ENCODE results near the gene LYPD8. TPM values are rescaled to one million over a fixed set of nuclear protein-coding genes. Genes with fewer than 3 reads are reported as not detected.

The LYPD8 gene
- total RNA-seq, 1 donor from 2014 or later, result not detected

DNA sequence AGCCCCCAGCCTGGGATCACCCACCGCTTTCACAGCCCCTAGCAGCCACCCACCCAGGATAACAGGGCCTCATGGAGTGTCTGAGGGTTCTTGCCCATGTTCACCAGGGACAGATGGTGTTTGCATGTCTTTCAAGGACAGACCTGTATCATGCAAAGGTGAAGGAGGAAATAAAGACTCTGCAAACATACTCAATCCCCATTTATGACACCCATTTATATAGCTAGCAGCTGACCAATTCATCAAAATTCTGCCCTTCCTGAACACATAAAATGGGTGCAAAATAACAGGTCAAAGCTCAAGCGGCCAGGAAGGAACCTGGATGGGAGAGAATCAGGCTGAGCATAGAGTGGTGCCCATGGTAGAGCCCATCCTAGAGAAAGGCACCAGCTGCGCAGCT lies 32.8 kb upstream of the LYPD8 start:
- no peak for DNase-seq (ENCODE audit: low spot score)
- Mint-ChIP-seq H3K27ac (ENCODE audit: unreplicated experiment) (no peak overlapping the region), H3K36me3 (ENCODE audit: low read depth) (no peaks in the 10 kb centered on the region), H3K27me3 (ENCODE audit: low read depth) (peaks cover 13% of the 10 kb centered on the region), H3K4me1 (ENCODE audit: low read depth) (no peaks in the 10 kb centered on the region), H3K4me3 (ENCODE audit: unreplicated experiment) (no peak overlapping the region), H3K9me3 (ENCODE audit: low read depth) (peaks cover 3% of the 10 kb centered on the region)
- TF ChIP-seq, protein P1, sequence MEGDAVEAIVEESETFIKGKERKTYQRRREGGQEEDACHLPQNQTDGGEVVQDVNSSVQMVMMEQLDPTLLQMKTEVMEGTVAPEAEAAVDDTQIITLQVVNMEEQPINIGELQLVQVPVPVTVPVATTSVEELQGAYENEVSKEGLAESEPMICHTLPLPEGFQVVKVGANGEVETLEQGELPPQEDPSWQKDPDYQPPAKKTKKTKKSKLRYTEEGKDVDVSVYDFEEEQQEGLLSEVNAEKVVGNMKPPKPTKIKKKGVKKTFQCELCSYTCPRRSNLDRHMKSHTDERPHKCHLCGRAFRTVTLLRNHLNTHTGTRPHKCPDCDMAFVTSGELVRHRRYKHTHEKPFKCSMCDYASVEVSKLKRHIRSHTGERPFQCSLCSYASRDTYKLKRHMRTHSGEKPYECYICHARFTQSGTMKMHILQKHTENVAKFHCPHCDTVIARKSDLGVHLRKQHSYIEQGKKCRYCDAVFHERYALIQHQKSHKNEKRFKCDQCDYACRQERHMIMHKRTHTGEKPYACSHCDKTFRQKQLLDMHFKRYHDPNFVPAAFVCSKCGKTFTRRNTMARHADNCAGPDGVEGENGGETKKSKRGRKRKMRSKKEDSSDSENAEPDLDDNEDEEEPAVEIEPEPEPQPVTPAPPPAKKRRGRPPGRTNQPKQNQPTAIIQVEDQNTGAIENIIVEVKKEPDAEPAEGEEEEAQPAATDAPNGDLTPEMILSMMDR (IDR thresholded peaks at IDR 0.05), result no peak

DNA sequence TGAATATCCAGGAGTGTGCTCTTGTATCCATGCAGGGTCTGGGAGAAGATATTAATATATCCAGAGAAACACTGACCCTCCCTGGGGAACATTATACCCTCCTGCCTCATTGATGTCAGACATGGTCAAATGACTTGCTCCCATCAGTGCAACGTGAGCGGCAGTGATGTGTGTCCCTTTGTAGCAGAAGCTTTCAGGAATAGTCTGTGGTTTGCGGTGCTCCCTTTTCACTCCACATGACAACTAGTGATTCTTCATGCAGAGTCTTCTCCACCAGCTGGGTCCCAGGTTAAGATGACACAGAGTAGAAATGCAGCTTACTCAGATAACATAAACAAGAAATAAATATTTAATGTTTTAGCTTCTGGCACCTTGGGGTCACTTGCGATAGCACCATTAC lies 31.9 kb upstream of the LYPD8 start:
- TF ChIP-seq, protein P1 (IDR thresholded peaks at IDR 0.05), result no peak
- no peak overlapping the region for H3K4me3 Mint-ChIP-seq (ENCODE audit: unreplicated experiment)
- no peak overlapping the region for H3K27ac Mint-ChIP-seq (ENCODE audit: unreplicated experiment)
- H3K9me3 Mint-ChIP-seq (ENCODE audit: low read depth), result peaks cover 3% of the 10 kb centered on the region
- H3K27me3 Mint-ChIP-seq (ENCODE audit: low read depth), result peaks cover 13% of the 10 kb centered on the region
- H3K4me1 Mint-ChIP-seq (ENCODE audit: low read depth), result no peaks in the 10 kb centered on the region
- DNase-seq (ENCODE audit: low spot score), result no peak
- no peaks in the 10 kb centered on the region for H3K36me3 Mint-ChIP-seq (ENCODE audit: low read depth)

DNA sequence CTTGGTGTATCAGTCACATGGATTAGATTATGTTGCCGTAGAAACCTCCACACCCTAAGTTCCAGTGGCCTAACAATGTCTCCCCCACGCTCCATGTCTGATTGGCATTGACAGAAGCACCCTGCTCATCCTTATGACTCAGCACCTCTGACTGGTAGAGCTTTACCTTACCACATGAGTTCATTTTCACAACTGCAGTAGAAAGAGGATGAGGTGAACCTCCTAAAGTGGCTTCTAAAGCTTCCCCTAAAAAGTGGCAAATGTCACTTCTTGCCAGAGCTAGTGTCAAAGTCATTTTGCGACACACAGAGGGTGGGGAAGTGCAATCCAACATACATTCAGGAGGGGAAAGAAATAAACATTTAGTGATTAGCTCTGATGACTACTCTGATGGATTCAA lies 30.6 kb upstream of the LYPD8 start:
- Mint-ChIP-seq H3K36me3 (ENCODE audit: low read depth) (no peaks in the 10 kb centered on the region), H3K27me3 (ENCODE audit: low read depth) (peaks cover 13% of the 10 kb centered on the region), H3K9me3 (ENCODE audit: low read depth) (peaks cover 4% of the 10 kb centered on the region), H3K4me1 (ENCODE audit: low read depth) (no peaks in the 10 kb centered on the region), H3K27ac (ENCODE audit: unreplicated experiment) (no peak overlapping the region), H3K4me3 (ENCODE audit: unreplicated experiment) (no peak overlapping the region)
- no peak for DNase-seq (ENCODE audit: low spot score)
- TF ChIP-seq, protein P1 (IDR thresholded peaks at IDR 0.05), result no peak

DNA sequence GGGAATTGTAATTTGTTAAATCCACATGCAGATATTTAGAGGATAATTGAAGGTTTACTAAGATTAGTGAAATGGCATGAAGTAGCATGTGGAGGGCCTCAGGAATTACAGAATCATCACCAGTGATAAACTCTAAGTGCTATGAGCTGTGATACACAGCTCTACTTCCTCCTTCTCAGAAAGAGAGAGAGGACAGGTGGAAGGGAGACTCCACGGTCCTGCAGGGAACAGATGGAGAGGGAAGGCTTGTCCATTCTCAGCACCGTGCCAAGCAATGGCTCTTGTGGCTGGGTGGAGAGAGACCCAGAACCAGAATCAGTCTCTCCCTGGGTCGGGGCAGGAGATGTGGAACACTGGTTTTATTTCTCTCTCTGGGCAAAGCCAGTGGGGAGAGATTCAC lies 27.8 kb upstream of the LYPD8 start:
- peaks cover 8% of the 10 kb centered on the region for H3K27me3 Mint-ChIP-seq (ENCODE audit: low read depth)
- peaks cover 5% of the 10 kb centered on the region for H3K9me3 Mint-ChIP-seq (ENCODE audit: low read depth)
- H3K27ac Mint-ChIP-seq (ENCODE audit: unreplicated experiment), result no peak overlapping the region
- no peak overlapping the region for H3K4me3 Mint-ChIP-seq (ENCODE audit: unreplicated experiment)
- TF ChIP-seq, protein P1 (IDR thresholded peaks at IDR 0.05), result no peak
- no peaks in the 10 kb centered on the region for H3K36me3 Mint-ChIP-seq (ENCODE audit: low read depth)
- no peak for DNase-seq (ENCODE audit: low spot score)
- H3K4me1 Mint-ChIP-seq (ENCODE audit: low read depth), result no peaks in the 10 kb centered on the region

DNA sequence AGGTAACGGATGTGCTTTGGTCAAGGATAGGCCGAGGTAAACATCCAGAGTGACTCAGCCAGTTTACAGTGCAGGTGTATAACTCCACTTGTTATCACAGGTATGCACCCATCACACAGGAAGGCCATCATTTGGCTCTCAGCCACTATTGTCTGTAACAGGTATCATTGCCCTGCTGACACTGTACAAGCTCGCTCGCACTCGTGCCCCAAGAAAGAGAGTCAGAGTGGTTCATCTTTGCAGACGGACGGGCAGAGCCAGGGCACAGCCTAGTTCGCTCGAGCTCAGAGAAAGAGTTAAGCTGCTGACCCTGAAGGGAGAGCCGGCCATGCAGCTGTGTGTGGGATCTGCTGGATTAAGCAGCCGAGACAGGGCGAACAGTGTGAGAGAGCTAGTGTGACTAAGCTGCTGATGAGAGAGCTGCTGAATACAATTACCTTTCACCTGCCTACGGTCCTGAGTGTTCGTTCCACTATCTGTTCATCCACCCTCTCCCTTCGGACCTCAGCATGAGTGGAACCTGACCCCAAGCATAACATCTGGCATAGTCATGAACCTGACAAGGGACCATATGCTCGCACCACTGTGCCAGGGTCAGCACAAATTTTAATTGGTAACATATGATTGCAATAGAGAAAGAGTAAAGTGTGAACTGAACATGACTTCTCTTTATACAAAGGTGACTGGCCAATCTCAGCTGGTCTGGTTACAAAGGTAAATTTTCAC lies 27.0 kb upstream of the LYPD8 start:
- Mint-ChIP-seq H3K27ac (ENCODE audit: unreplicated experiment) (no peak overlapping the region), H3K4me3 (ENCODE audit: unreplicated experiment) (no peak overlapping the region), H3K27me3 (ENCODE audit: low read depth) (peaks cover 8% of the 10 kb centered on the region), H3K36me3 (ENCODE audit: low read depth) (no peaks in the 10 kb centered on the region), H3K4me1 (ENCODE audit: low read depth) (no peaks in the 10 kb centered on the region), H3K9me3 (ENCODE audit: low read depth) (peaks cover 9% of the 10 kb centered on the region)
- DNase-seq (ENCODE audit: low spot score), result no peak
- TF ChIP-seq, protein P1 (IDR thresholded peaks at IDR 0.05), result no peak
